Measurements from ENCODE around the gene ANKIB1. TPM values are rescaled to one million over a fixed set of nuclear protein-coding genes. Genes with fewer than 3 reads are reported as not detected.
A peak's percentile ranks its signal among the peaks of the same experiment; 100 is the strongest.
"Not testable (repeated sequence)": the region's sequence is repeated elsewhere in the genome, so short reads cannot be mapped to it uniquely, and the experiment has no call there.

The ANKIB1 gene
- polyA plus RNA-seq, 1 donor: 22.6 TPM

DNA sequence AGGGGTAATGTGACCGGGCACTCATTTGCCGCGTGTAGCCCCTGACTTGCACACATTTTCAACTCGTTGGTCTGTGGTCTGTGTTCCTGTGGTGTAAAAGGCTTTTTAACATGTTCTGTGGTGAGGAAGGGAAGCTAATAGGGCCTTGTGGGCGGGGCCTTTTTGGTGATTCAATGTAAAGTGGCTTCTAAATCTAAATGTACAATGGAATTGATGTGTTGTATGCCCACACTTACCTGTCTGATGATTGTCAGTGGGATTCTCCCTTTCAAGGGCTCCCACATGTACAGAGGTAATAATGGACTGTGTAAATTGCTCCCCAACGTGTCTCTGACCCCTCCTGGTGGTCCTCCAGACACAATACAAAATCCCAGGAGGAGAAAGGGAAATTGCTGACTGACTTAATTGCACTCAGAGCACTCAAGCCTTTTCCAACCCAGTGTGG, 158.4 kb downstream of the ANKIB1 start:
- DNase-seq: no peak

DNA sequence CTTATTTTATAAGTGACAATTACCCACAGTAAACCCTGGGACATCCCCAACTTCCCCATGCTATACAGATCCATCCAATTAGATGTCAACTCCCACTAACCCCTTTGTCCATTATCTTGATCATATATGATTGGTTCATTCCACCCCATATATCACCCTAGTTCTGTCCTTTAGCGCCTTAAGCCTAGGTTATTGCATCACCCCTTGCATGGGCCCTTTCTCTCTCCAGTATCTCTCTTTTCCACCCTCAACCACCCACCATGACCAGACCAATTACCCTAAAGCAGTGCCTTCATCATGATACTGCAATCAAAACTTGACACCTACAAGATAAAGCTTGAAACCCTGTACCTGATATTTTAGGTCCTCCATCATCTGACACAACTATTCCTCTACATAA, 163.6 kb downstream of the ANKIB1 start:
- DNase-seq: no peak

DNA sequence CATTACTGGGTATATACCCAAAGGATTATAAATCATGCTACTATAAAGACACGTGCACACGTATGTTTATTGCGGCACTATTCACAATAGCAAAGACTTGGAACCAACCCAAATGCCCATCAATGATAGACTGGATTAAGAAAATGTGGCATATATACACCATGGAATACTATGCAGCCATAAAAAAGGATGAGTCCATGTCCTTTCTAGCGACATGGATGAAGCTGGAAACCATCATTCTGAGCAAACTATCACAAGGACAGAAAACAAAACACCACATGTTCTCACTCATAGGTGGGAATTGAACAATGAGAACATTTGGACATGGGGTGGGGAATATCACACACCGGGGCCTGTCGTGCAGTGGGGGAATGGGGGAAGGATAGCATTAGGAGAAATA, 164.4 kb downstream of the ANKIB1 start:
- DNase-seq: not testable (repeated sequence)

DNA sequence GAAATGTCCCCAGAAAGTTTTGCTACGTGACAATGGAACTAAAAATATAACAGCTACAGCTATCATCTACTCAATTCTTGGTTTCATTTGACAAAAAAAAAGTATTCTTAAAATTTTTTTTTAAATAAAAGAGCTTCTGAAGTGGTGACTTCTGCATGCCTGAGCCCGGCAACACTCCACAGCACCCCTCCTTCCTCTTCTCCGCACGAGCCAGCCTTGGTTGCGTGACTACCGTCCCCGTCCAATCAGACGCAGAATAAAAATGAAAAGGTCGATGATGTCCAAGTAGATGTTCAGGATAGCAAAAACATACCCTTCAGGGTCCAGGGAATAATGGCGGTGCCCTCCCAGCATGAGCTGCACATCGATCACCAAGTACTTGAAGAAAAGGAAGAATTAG, 167.0 kb downstream of the ANKIB1 start:
- DNase-seq: no peak

DNA sequence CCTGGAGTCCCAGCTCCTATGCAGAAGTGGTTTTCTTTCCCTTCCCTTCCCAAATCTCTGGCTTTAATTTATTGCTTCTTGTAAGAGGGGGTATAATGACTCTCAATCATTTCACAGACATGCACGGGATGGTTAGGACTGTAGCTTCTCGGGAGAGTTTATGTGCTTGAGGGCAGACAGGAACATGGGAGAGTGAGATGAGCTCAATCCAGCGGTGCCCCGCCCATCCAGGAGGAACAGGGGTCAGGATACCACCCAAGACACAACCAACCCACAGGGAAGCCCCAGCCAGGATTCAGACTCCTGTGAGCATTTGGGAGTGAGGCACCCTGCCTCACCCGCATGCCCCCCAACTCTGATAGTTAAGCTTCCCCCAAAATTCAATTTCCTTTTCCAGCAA, 167.8 kb downstream of the ANKIB1 start:
- DNase-seq: no peak

DNA sequence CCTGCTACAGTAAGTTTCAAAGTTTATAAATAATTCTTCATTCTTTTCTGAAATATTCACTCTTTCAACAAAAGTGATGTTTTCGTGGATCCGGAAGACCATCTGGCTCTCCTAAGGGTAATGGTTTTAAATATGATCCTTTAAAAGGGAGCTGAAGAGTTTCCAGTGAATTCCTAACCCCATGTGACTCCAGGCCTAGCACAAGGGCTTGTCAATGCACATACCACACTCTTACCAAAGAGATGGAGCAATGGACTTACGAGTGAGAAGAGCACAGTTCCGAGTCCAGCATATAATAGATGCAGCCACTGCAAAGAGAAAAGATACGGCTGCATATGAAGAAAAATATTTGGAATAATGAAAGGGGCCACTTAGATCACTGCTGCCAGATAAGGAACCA, 169.5 kb downstream of the ANKIB1 start:
- no peak for DNase-seq

DNA sequence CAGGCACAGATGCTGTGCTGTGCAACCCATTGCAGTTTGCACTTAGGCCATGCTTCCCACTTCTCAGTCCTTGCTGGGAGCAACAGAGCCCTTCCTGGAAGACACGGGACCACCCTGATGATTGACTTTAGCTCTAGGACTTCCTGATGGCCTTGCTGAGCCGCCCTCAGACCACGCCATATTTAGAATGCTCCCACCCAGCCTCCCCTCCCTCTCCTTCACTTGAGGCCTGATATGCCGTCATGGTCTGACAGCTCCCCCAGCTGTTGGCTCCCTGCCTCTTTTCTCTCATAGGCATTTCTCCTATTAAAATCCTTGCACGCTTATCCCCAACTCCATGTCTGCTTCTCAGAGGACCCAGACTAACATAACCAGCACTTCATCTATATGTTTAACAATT, 172.1 kb downstream of the ANKIB1 start:
- DNase-seq: no peak

DNA sequence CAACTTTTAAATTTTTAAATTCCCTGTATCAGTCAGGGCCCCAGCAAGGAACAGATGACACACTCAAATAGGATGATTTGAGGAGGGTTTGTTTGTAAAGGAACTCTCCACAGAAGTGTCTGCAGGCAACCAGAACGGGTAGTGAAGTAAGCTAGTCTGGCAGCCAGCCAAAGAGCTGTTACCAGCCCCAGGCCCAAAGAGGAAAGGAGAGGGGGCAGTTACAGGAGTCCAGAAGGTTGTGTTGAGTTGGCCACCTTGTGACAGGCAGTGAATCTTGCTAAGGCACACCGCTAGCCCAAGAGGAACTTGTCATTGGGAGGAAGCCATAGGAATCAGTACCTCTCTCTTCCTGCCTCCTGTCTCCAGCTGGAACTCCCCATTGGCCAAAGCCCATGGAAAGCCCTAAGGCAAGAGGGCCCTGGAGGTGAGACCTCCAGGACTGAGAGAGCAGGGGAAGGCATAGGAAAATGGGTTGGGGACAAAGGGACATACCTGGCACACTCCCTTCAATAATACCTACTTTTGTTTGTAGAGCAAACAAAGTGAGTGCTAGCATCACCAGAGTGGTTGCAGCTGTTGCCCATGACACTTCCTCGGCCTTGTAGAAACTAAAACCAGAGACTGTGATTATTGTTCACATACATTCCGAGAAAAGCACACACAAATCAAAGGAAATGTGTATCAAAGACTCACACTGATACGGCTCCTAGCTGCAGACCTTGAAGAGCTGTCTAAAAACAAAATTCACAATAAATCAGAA, 176.1 kb downstream of the ANKIB1 start:
- no peak for DNase-seq

DNA sequence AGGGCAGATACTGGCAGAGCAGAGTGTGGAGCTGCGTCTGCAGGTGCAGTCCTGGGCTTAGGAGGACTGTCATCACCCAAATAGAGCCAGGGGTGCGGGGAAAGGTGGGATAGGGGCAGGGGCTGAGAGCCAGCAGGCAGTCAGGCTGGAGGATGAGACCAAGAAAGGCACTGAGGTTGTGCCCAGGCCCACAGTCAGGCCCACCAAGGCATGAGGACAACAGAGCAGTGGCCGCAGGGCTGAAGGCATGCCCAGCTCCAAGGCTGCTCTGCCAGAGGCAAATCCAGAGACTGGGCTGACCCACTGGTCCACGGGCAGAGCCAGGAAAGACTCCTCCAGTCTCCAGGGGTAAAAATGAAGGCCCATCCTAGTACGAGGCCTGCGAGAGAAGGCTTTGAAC, 177.2 kb downstream of the ANKIB1 start:
- no peak for DNase-seq

DNA sequence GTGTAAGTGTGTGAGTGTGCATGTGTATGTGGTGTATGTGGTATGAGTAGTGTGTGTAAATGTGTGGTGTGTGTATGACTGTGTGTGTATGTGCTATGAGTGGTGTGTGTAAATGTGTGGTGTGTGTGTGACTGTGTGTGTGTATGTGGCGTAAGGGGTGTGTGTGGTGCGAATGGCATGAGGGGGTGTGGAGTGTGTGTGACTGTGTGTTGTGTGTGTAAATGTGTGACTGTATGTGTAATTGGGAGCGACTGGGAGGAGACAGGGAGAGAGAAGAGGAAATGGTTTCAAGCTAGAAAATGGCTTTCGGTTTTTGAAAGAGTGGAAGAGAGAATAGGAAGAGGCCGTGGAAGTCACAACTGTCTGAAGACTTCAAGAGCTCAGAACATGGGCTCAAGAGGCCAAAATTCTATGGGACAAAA, 177.9 kb downstream of the ANKIB1 start:
- DNase-seq: no peak

DNA sequence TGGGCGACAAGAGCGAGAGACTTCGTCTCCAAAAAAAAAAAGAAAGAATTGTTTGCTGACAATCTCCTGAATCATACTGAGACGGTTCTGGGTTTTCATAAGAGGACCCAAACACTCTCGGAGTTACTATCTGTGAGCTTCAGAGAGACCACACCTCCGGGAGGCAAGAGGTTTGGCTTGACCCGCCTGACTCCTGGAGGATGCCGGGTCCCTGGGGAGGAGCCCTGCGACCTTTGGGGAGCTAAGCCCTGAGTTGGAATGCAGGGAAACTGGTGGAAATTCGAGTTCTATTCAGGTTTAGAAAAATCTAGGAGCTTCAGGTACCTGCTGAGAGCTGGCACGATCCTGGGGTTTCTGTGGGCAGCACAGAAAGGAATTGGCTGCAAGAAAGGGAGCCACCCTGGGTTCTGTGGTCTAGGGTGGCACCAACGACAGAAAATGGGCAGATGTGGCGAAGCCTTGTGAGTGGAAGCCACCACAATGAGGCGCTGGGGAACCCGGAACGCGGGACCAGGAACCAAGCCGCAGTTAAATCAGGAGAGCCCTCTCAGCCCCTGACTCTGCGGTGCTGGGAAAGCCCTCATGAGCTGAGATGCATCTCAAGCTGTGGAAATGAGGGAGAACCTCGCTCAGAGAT, 179.7 kb downstream of the ANKIB1 start:
- no peak for DNase-seq

DNA sequence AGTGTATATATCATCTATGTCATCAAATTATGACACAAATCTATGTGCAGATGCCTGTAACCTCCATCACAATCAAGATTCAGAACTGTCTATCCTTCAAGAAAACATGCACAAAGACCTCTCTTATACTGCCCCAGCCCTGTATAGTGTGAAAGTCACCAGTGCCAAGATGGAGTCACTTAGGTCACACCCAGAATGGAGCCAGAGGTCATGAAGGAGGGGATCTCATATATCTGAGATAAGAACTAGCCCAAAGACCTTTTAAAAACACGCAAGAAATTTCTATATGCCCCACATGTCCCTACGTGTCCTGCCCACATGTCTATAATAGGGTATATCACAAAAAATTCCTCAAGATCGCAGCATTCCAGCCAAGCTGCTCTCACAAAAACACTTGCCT, 181.4 kb downstream of the ANKIB1 start:
- DNase-seq: no peak

DNA sequence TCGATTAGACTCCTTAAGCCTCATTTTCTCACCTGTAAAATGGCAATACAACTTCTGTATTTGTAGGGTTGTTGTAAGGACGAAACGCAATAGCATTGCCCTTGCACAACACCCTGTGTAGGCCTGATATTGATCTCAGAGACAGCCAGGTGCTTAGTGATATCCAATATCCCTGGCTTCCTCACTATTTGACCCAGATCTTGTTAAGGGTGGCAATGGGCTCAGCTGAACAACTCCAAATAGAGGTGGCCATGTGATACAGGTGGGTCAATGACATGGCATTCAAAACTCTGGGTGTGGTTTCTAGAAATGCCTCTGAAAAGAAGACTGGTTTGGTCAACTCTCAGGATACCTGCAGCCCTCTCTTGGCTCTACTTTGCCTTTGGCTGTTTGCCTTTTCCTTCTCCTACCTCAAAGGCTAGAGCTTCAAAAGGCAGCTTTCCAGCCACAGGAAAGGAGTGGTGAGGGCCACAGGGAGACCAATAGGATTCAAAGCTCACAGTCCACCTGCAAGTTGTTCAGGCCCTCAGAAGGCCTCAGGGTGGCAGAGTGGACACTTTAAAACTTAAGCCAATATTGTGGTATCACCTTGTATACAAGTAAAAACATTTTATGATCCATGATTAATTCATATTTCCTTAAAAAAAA, 186.6 kb downstream of the ANKIB1 start:
- DNase-seq: no peak

DNA sequence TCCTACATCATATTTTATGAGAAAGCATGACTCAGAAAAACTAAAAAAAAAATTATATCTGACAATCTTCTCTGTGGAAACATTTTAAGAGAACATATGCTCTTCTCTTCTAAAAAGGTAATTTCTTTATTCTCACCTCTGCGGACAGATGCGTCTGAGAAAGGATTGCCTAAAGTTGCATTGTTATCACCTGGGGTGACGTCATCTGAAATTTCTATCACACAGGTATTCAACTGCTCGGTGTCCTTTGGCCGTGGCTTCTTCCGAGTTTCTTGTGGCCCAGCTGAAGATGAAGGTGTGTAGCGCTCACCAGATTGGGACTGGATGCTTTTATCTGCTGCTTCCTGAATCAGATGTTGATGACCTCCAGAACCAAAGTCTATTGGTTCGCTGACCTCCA, 187.2 kb downstream of the ANKIB1 start:
- DNase-seq: no peak

DNA sequence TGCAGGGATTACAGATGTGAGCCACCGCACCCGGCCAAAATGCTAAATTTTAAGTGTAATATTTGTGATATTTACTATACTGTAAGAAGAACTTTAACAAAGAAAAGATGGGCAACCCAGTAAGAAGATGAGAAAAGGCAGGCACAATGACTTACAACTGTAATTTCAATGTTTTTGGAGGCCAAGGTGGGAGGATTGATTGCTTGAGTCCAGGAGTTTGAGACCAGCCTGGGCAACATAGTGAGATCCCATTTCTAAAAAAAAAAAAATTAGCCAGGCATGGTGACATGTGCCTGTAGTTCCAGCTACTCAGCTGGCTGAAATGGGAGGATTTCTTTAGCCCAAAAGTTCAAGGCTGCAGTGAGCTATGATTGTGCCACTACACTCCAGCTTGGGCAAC, 189.8 kb downstream of the ANKIB1 start:
- DNase-seq: no peak

DNA sequence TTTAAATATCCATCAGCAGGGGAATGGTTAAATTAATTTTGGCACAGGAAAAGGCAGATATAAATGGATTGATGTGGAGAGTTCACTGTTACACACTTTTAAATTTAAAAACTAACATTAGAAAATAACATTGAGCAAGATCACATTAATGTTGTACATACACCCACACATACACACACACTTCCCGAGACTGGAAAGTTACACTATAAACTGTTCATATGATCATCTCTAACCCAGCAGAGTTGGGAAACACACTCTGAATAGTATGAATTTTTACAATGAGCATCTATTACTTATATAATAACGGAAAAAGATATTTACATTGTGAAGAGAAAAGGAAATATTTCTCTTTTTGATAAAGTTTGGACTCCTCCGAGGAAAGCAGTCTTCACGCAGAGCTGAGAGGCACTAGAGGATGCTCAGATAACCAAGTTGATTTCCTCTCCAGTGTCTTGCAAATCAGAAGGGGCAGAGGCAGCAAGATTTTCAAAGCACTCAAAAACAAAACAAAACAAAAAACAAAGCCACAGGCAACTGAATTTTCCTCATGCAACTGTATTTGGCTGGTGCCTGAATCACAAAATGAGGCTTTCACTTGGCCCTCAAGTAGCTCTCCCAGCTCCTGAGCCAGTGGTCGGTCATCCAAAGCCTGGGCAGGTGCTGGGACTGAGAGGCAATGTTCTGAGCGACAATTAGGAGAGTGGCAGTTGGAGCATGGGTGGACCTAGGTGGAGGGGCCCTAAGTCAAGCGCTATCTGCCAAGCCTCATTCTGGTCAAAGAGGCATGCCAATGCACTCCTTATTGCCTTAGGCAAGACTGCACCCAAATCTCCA, 191.1 kb downstream of the ANKIB1 start:
- no peak for DNase-seq

DNA sequence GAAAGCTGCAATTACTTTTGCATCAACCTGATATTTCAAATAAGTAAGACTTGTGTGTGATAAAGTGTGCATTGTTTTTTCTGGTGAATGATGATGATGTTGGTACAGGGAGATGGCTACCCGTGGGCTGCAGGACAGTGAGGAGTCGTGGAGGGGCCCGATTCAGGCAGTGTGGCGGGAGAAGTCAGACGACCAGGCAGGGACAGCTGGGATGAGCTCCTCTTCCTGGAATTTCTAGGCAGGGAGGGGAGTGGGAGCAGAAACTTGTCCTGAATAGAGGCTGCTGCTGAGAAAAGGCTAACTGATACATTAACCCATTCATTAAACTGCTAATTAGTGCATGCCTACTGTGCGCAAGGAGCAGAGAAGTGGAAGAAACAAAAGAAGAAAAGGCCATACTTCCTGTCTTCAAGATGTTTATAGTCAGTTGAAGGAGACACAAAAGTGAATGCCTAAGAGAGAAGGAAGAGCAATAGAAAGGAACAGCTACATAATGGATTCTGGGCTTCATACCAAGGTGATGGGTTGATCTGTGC, 192.2 kb downstream of the ANKIB1 start:
- DNase-seq: no peak

DNA sequence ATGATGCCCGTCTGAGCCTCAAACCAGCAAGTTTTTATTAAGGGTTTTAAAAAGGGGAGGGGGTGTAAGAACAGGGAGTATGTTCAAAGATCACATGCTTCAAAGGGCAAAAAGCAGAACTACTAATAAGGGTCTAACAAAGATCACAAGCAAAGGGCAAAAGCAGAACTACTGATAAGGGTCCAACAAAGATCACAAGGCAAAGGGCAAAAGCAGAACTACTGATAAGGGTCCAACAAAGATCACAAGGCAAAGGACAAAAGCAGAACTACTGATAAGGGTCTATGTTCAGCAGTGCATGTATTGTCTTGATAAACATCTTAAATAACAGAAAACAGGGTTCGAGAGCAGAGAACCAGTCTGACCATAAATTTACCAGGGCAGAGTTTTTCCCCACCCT, 196.9 kb downstream of the ANKIB1 start:
- not testable (repeated sequence) for DNase-seq

DNA sequence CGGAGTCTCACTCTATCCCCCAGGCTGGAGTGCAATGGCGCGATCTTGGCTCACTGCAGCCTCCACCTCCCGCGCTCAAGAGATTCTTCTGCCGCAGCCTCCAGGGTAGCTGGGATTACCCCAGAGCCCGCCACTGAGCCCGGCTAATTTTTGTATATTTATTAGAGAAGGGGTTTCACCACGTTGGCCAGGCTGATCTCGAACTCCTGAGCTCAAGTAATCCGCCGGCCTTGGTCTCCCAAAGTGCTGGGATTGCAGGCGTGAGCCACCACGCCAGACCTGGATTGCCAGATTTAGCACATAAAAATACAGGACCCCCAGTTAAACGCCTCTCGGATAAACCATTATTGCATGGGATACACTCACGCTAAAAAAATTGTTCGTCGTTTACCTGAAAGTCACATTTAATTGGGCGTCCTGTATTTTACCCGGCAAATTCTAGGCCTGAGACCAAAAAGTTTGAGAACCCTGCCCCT, 201.1 kb downstream of the ANKIB1 start:
- no peak for DNase-seq

DNA sequence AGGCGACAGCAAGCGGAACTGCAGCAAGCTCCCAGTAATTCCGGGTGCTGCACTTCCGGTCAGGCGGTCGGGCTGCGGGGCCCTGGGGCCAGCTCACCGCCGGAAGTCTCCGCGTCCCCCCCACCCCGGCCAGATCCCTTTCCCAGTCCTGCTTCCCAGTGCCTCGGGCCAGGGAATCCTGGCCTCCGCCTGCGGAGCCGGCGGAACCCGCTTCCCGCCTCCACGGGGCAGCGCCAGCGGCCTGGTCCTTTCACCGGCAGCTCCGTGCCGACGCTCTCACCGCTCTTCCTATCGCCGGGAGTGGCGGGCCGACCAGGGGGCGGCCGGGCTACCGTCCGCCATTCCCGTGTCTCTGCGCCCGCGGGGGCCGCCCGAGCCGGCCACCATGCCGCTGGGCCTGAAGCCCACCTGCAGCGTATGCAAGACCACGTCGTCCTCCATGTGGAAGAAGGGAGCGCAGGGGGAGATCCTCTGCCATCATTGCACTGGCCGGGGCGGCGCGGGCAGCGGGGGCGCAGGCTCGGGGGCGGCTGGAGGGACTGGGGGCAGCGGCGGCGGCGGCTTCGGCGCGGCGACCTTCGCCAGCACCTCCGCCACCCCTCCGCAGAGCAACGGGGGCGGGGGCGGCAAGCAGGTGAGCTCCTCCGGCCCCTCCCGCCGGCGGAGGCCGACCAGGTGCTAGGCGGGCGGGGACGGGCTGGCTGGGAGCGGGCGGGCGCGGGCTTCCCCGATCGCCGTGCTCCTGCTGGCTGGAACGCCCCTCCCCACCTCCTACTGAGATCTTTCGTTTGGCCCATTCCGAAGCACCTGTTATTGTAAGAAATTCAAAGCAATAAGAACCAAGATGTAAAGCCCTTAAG, 201.8 kb downstream of the ANKIB1 start, which contains the start of gene GATAD1:
Gene GATAD1, plus strand, starts transcription at position 138 of the 860 bp plus-strand sequence. Its CDS starts 248 bp downstream, at position 386.
- DNase-seq: peak; percentile 94

DNA sequence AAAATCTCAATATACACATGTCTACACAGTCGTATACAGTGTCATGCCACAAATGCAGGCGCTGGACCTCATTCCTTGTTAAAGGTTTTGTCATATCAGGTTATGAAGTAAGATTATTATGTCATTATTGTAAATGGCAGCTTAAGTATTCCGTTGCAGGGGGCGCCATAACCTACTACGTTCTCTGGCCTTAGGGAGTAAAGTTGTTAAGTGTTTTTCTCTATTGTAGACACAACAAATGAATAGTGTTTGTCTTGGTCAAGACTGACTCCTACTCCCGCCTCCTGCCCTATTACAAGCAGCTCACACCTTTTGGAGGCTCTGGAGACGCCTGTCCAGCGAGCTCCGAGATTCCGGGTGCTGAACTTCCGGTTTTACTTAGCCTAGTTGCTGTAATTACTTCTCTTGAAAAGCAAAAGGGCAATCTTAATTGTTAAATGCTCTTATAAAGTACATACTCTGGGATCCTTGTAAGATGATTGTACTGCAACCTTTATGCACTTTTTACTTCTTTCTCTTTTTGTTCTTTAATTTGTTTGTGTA, 202.5 kb downstream of the ANKIB1 start:
- DNase-seq: peak; percentile 38

Measured in hindlimb muscle (tissue), 1 donor.